Activated CD4-positive, alpha-beta memory T cell treated with anti-CD3 and anti-CD28 coated beads for 36 hours (primary cell): ENCODE data around the gene ITPR3. TPM values are rescaled to one million over a fixed set of nuclear protein-coding genes. Genes with fewer than 3 reads are reported as not detected.

Source experiments
- CTCF ChIA-PET: fragments of 350-600 bp; sonication (Branson Sonifier 250); formaldehyde crosslinking; loops from one replicate; lab custom pipeline; 2021; ENCODE audit warnings: antibody characterized with exemption, inconsistent platforms; lab: Charles Lee
- POLR2A ChIA-PET: fragments of 350-600 bp; sonication (Branson Sonifier 250); formaldehyde crosslinking; loops from one replicate; lab custom pipeline; 2021; ENCODE audit warnings: antibody characterized with exemption; lab: Charles Lee
- DNase-seq: peaks from one replicate; pipeline ENCODE4 v3.0.0-alpha.2; 2020
- H3K27ac Mint-ChIP-seq: one replicate; pipeline ENCODE4 v1.8.0; 2021; ENCODE audit warnings: mixed read lengths
- H3K27me3 Mint-ChIP-seq: one replicate; pipeline ENCODE4 v1.8.0; 2021; ENCODE audit warnings: mixed read lengths
- H3K36me3 Mint-ChIP-seq: one replicate; pipeline ENCODE4 v1.8.0; 2021; ENCODE audit warnings: mixed read lengths
- H3K4me1 Mint-ChIP-seq: one replicate; pipeline ENCODE4 v1.8.0; 2021; ENCODE audit warnings: low read depth, mixed read lengths
- H3K4me3 Mint-ChIP-seq: one replicate; pipeline ENCODE4 v1.8.0; 2021; ENCODE audit warnings: mild to moderate bottlenecking, mixed read lengths
- H3K9me3 Mint-ChIP-seq: one replicate; pipeline ENCODE4 v1.8.0; 2021; ENCODE audit warnings: mixed read lengths
- intact Hi-C: fragments of 100-400 bp; cut with micrococcal nuclease; formaldehyde crosslinking; loops from one replicate; pipeline ENCODE4 v1.15.1; 2023
- total RNA-seq, 2 experiments: library from RNA; stranded (reverse); gene quantifications; one replicate each; pipeline ENCODE4 v1.2.3, GENCODE V29; 2021

The ITPR3 gene
- total RNA-seq, 2 experiments from 2014 or later, result 41.6 to 45.6 TPM

GRCh38 chr6:33581186-33581585 lies 39.9 kb upstream of the ITPR3 start:
- DNase-seq, result no peak
- Mint-ChIP-seq H3K27ac (no peak overlapping the region), H3K4me3 (no peak overlapping the region), H3K4me1 (peaks cover 39% of the 10 kb centered on the region), H3K36me3 (peaks cover 29% of the 10 kb centered on the region), H3K9me3 (no peaks in the 10 kb centered on the region), H3K27me3 (no peaks in the 10 kb centered on the region)
- ChIA-PET POLR2A (interaction anchor here (0.6 to 0.7 kb wide), 3 partner anchors 10 to 304 kb away, joined by 3 read pairs; no protein-coding TSS in a partner anchor), CTCF (interaction anchor here (0.7 to 2.8 kb wide), 4 partner anchors 26 to 1642 kb away, joined by 3 to 13 read pairs (median 7); partner anchors contain the start of gene ITPR3)
- intact Hi-C loops, result no loop called here

- DNase-seq, result peak; percentile 38
- intact Hi-C loops, result loop anchor here (2.0 kb wide), 2 partner anchors 37 to 117 kb away; partner anchors contain the start of gene ITPR3
- no peaks in the 10 kb centered on the region for H3K27me3 Mint-ChIP-seq
- H3K4me3 Mint-ChIP-seq, result no peak overlapping the region
- H3K4me1 Mint-ChIP-seq, result peaks cover 21% of the 10 kb centered on the region
- H3K27ac Mint-ChIP-seq, result peak overlapping the region; percentile 34
- POLR2A ChIA-PET, result interaction anchor here (0.8 kb wide), 1 partner anchor 13 kb away, joined by 3 read pairs; no protein-coding TSS in a partner anchor
- no peaks in the 10 kb centered on the region for H3K9me3 Mint-ChIP-seq
- CTCF ChIA-PET, result interaction anchor here (0.6 to 1.3 kb wide), 3 partner anchors 21 to 161 kb away, joined by 3 read pairs; no protein-coding TSS in a partner anchor
- peaks cover 9% of the 10 kb centered on the region for H3K36me3 Mint-ChIP-seq
Measured at GRCh38 chr6:33583591-33584155, 37.4 kb upstream of the ITPR3 start.

GRCh38 chr6:33584700-33585402 lies 36.3 kb upstream of the ITPR3 start:
- no peaks in the 10 kb centered on the region for H3K36me3 Mint-ChIP-seq
- CTCF ChIA-PET, result interaction anchor here (0.6 to 4.7 kb wide), 16 partner anchors 8 to 166 kb away, joined by 3 to 42 read pairs (median 4); partner anchors contain the start of genes ITPR3 and UQCC2
- H3K27me3 Mint-ChIP-seq, result no peaks in the 10 kb centered on the region
- H3K4me3 Mint-ChIP-seq, result peak overlapping the region; percentile 71
- H3K9me3 Mint-ChIP-seq, result no peaks in the 10 kb centered on the region
- intact Hi-C loops, result loop anchor here (1.0 to 2.0 kb wide), 4 partner anchors 36 to 177 kb away; partner anchors contain the start of gene ITPR3
- no peak for DNase-seq
- H3K4me1 Mint-ChIP-seq, result peaks cover 23% of the 10 kb centered on the region
- H3K27ac Mint-ChIP-seq, result peak overlapping the region; percentile 89
- POLR2A ChIA-PET, result no interaction called here

- intact Hi-C loops, result loop anchor here (1.0 to 2.0 kb wide), 4 partner anchors 35 to 177 kb away; partner anchors contain the start of gene ITPR3
- H3K27me3 Mint-ChIP-seq, result no peaks in the 10 kb centered on the region
- H3K9me3 Mint-ChIP-seq, result no peaks in the 10 kb centered on the region
- peaks cover 24% of the 10 kb centered on the region for H3K4me1 Mint-ChIP-seq
- peak overlapping the region; percentile 89 for H3K27ac Mint-ChIP-seq
- H3K4me3 Mint-ChIP-seq, result peak overlapping the region; percentile 71
- CTCF ChIA-PET, result interaction anchor here (0.6 to 4.7 kb wide), 20 partner anchors 9 to 167 kb away, joined by 3 to 42 read pairs (median 4); partner anchors contain the start of genes ITPR3 and UQCC2
- peak; percentile 94 for DNase-seq
- POLR2A ChIA-PET, result interaction anchor here (1.0 to 1.1 kb wide), 2 partner anchors 36 to 126 kb away, joined by 3 to 4 read pairs; partner anchors contain the start of genes ITPR3 and UQCC2
- no peaks in the 10 kb centered on the region for H3K36me3 Mint-ChIP-seq
Measured at GRCh38 chr6:33585403-33586107, 35.6 kb upstream of the ITPR3 start.

GRCh38 chr6:33586108-33586640 lies 34.9 kb upstream of the ITPR3 start:
- peak overlapping the region; percentile 89 for H3K27ac Mint-ChIP-seq
- H3K36me3 Mint-ChIP-seq, result no peaks in the 10 kb centered on the region
- DNase-seq, result no peak
- CTCF ChIA-PET, result interaction anchor here (1.0 to 4.7 kb wide), 13 partner anchors 9 to 195 kb away, joined by 3 to 42 read pairs (median 5); partner anchors contain the start of genes ITPR3 and UQCC2
- intact Hi-C loops, result no loop called here
- H3K27me3 Mint-ChIP-seq, result no peaks in the 10 kb centered on the region
- H3K9me3 Mint-ChIP-seq, result no peaks in the 10 kb centered on the region
- H3K4me1 Mint-ChIP-seq, result peaks cover 28% of the 10 kb centered on the region
- peak overlapping the region; percentile 10 for H3K4me3 Mint-ChIP-seq
- POLR2A ChIA-PET, result interaction anchor here (1.0 to 1.1 kb wide), 2 partner anchors 35 to 125 kb away, joined by 3 to 4 read pairs; partner anchors contain the start of genes ITPR3 and UQCC2

GRCh38 chr6:33587529-33587928 lies 33.6 kb upstream of the ITPR3 start:
- ChIA-PET POLR2A (no interaction called here), CTCF (interaction anchor here (0.7 to 4.7 kb wide), 9 partner anchors 9 to 276 kb away, joined by 3 to 42 read pairs (median 6); partner anchors contain the start of gene ITPR3)
- no peak overlapping the region for H3K4me3 Mint-ChIP-seq
- H3K27me3 Mint-ChIP-seq, result no peaks in the 10 kb centered on the region
- no peak overlapping the region for H3K27ac Mint-ChIP-seq
- H3K9me3 Mint-ChIP-seq, result no peaks in the 10 kb centered on the region
- intact Hi-C loops, result no loop called here
- peaks cover 34% of the 10 kb centered on the region for H3K4me1 Mint-ChIP-seq
- H3K36me3 Mint-ChIP-seq, result no peaks in the 10 kb centered on the region
- DNase-seq, result no peak

GRCh38 chr6:33588894-33589293 lies 32.2 kb upstream of the ITPR3 start:
- ChIA-PET CTCF (interaction anchor here (4.4 to 4.7 kb wide), 2 partner anchors 19 to 112 kb away, joined by 29 to 42 read pairs; no protein-coding TSS in a partner anchor), POLR2A (no interaction called here)
- Mint-ChIP-seq H3K27ac (no peak overlapping the region), H3K36me3 (no peaks in the 10 kb centered on the region), H3K4me3 (no peak overlapping the region), H3K27me3 (no peaks in the 10 kb centered on the region), H3K4me1 (peaks cover 45% of the 10 kb centered on the region), H3K9me3 (no peaks in the 10 kb centered on the region)
- DNase-seq, result no peak
- intact Hi-C loops, result loop anchor here (1.0 kb wide), 2 partner anchors 18 to 111 kb away; no protein-coding TSS in a partner anchor

- Mint-ChIP-seq H3K27me3 (no peaks in the 10 kb centered on the region), H3K36me3 (no peaks in the 10 kb centered on the region), H3K4me1 (peaks cover 45% of the 10 kb centered on the region), H3K9me3 (no peaks in the 10 kb centered on the region), H3K27ac (no peak overlapping the region), H3K4me3 (no peak overlapping the region)
- no peak for DNase-seq
- ChIA-PET CTCF (interaction anchor here (1.0 to 1.4 kb wide), 11 partner anchors 10 to 182 kb away, joined by 3 to 23 read pairs (median 6); partner anchors contain the start of genes BAK1, ITPR3 and UQCC2), POLR2A (no interaction called here)
- intact Hi-C loops, result loop anchor here (1.0 kb wide), 2 partner anchors 18 to 111 kb away; no protein-coding TSS in a partner anchor
Measured at GRCh38 chr6:33589392-33589730, 31.8 kb upstream of the ITPR3 start.

- Mint-ChIP-seq H3K4me3 (no peak overlapping the region), H3K36me3 (no peaks in the 10 kb centered on the region), H3K9me3 (no peaks in the 10 kb centered on the region), H3K27me3 (no peaks in the 10 kb centered on the region), H3K27ac (no peak overlapping the region), H3K4me1 (peaks cover 43% of the 10 kb centered on the region)
- ChIA-PET CTCF (interaction anchor here (0.7 to 1.4 kb wide), 21 partner anchors 10 to 181 kb away, joined by 3 to 23 read pairs (median 4); partner anchors contain the start of genes BAK1, ITPR3 and UQCC2), POLR2A (interaction anchor here (1.0 kb wide), 1 partner anchor 10 kb away, joined by 3 read pairs; the partner anchor contains the start of gene BAK1)
- intact Hi-C loops, result loop anchor here (1.0 kb wide), 2 partner anchors 17 to 110 kb away; no protein-coding TSS in a partner anchor
- peak; percentile 67 for DNase-seq
Measured at GRCh38 chr6:33589731-33590530, 31.2 kb upstream of the ITPR3 start.

GRCh38 chr6:33590531-33591198 lies 30.5 kb upstream of the ITPR3 start:
- H3K9me3 Mint-ChIP-seq, result no peaks in the 10 kb centered on the region
- no peaks in the 10 kb centered on the region for H3K36me3 Mint-ChIP-seq
- DNase-seq, result no peak
- H3K4me3 Mint-ChIP-seq, result no peak overlapping the region
- H3K4me1 Mint-ChIP-seq, result peaks cover 37% of the 10 kb centered on the region
- CTCF ChIA-PET, result interaction anchor here (0.7 to 2.5 kb wide), 21 partner anchors 9 to 180 kb away, joined by 3 to 23 read pairs (median 4); partner anchors contain the start of genes BAK1, ITPR3 and UQCC2
- H3K27me3 Mint-ChIP-seq, result no peaks in the 10 kb centered on the region
- peak overlapping the region; percentile 38 for H3K27ac Mint-ChIP-seq
- POLR2A ChIA-PET, result interaction anchor here (1.0 kb wide), 1 partner anchor 11 kb away, joined by 3 read pairs; the partner anchor contains the start of gene BAK1
- intact Hi-C loops, result no loop called here
